ENCODE results near the gene EVA1C. TPM values are rescaled to one million over a fixed set of nuclear protein-coding genes. Genes with fewer than 3 reads are reported as not detected.
"Not testable (repeated sequence)": the region's sequence is repeated elsewhere in the genome, so short reads cannot be mapped to it uniquely, and the experiment has no call there.

Gene EVA1C
- polyA plus RNA-seq, 1 of the 3 experiments (the other 2 are of a cell fraction) = 10.1 TPM

- no peak overlapping the region for H3K4me3 ChIP-seq (ENCODE audit: low read depth in 2 of 2, low read length in 1 of 2)
- TF ChIP-seq FOXM1 (IDR thresholded peaks at IDR 0.05; ENCODE audit: low read depth) = no peak
- no peak for TF ChIP-seq TCF12 (IDR thresholded peaks at IDR 0.05)
- no peak for TF ChIP-seq FOXJ3 (CRISPR knock-in tag; IDR thresholded peaks at IDR 0.05)
- TF ChIP-seq, protein P1, sequence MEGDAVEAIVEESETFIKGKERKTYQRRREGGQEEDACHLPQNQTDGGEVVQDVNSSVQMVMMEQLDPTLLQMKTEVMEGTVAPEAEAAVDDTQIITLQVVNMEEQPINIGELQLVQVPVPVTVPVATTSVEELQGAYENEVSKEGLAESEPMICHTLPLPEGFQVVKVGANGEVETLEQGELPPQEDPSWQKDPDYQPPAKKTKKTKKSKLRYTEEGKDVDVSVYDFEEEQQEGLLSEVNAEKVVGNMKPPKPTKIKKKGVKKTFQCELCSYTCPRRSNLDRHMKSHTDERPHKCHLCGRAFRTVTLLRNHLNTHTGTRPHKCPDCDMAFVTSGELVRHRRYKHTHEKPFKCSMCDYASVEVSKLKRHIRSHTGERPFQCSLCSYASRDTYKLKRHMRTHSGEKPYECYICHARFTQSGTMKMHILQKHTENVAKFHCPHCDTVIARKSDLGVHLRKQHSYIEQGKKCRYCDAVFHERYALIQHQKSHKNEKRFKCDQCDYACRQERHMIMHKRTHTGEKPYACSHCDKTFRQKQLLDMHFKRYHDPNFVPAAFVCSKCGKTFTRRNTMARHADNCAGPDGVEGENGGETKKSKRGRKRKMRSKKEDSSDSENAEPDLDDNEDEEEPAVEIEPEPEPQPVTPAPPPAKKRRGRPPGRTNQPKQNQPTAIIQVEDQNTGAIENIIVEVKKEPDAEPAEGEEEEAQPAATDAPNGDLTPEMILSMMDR (IDR thresholded peaks at IDR 0.05) = no peak
- no peak for TF ChIP-seq RFX5 (IDR thresholded peaks at IDR 0.05; ENCODE audit: low read length)
- no peak for TF ChIP-seq NFIC (IDR thresholded peaks at IDR 0.05; ENCODE audit: borderline replicate concordance)
- TF ChIP-seq MEF2A (IDR thresholded peaks at IDR 0.05; ENCODE audit: borderline replicate concordance, low read depth) = no peak
- TF ChIP-seq REST (IDR thresholded peaks at IDR 0.05; ENCODE audit: low read depth, low read length) = no peak
- no peak for TF ChIP-seq POLR2AphosphoS5 (IDR thresholded peaks at IDR 0.05; ENCODE audit: low read depth, low read length)
- no peak for TF ChIP-seq RCOR1 (IDR thresholded peaks at IDR 0.05; ENCODE audit: low read length)
- no peak for TF ChIP-seq CHD2 (IDR thresholded peaks at IDR 0.05; ENCODE audit: low read length, partially characterized antibody)
- H2AFZ ChIP-seq (ENCODE audit: low read depth) = no peak overlapping the region
- no peaks in the 10 kb centered on the region for H4K20me1 ChIP-seq (ENCODE audit: insufficient read depth)
- no peaks in the 10 kb centered on the region for H3K9me3 ChIP-seq
- peaks cover 5% of the 10 kb centered on the region for H3F3A ChIP-seq (replicated peaks; ENCODE audit: insufficient read depth)
- H3K36me3 ChIP-seq (replicated peaks in 1 of 2; ENCODE audit: control insufficient read depth in 1 of 2, insufficient read depth in 2 of 2, low read length in 1 of 2) = no peaks in the 10 kb centered on the region
- DNase-seq = no peak
- H3K27ac ChIP-seq (ENCODE audit: low read depth in 2 of 2, low read length in 1 of 2) = no peak overlapping the region
- H3K27me3 ChIP-seq (ENCODE audit: insufficient read depth) = no peaks in the 10 kb centered on the region
- H3K9me2 ChIP-seq = no peaks in the 10 kb centered on the region
- 61% methylated on average over 6 of the region's 6 CpGs for WGBS (ENCODE audit: low lambda C conversion rate)
- ChIA-PET CTCF (no interaction called here), POLR2A (no interaction called here)
- H3K79me2 ChIP-seq (ENCODE audit: insufficient read depth) = no peaks in the 10 kb centered on the region
- no peaks in the 10 kb centered on the region for H3K4me1 ChIP-seq (ENCODE audit: control insufficient read depth in 1 of 2, insufficient read depth in 2 of 2, low read depth in 1 of 2, low read length in 1 of 2)
- no peak overlapping the region for H3K9ac ChIP-seq
- H3K4me2 ChIP-seq = no peak overlapping the region
Measured at GRCh38 chr21:32539378-32539777, 126.9 kb downstream of the EVA1C start.

DNA sequence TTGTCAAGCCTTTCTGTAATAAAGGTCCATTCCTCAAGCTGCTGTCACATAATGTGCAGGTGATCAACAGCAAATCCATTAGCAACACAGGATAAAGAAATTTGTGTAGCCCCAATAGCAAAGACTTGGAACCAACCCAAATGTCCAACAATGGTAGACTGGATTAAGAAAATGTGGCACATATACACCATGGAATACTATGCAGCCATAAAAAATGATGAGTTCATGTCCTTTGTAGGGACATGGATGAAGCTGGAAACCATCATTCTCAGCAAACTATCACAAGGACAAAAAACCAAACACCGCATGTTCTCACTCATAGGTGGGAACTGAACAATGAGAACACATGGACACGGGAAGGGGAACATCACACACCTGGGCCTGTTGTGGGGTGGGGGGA is 130.6 kb downstream of the EVA1C start:
- DNase-seq; H3K9me3 ChIP-seq; H3K27ac ChIP-seq (ENCODE audit: low read depth in 2 of 2, low read length in 1 of 2); H3K27me3 ChIP-seq (ENCODE audit: insufficient read depth); H2AFZ ChIP-seq (ENCODE audit: low read depth); H3K9me2 ChIP-seq; H3K4me1 ChIP-seq (ENCODE audit: control insufficient read depth in 1 of 2, insufficient read depth in 2 of 2, low read depth in 1 of 2, low read length in 1 of 2); H4K20me1 ChIP-seq (ENCODE audit: insufficient read depth); POLR2A ChIA-PET; H3K79me2 ChIP-seq (ENCODE audit: insufficient read depth); H3K9ac ChIP-seq; H3F3A ChIP-seq (replicated peaks; ENCODE audit: insufficient read depth); H3K4me2 ChIP-seq; H3K4me3 ChIP-seq (ENCODE audit: low read depth in 2 of 2, low read length in 1 of 2); H3K36me3 ChIP-seq (replicated peaks in 1 of 2; ENCODE audit: control insufficient read depth in 1 of 2, insufficient read depth in 2 of 2, low read length in 1 of 2): not testable (repeated sequence)
- CTCF ChIA-PET = interaction anchor here (0.8 kb wide), 1 partner anchor 19 kb away, joined by 3 read pairs; no protein-coding TSS in a partner anchor
- WGBS (ENCODE audit: low lambda C conversion rate) = 86% methylated on average over 1 of the region's 2 CpGs
